Caco-2 (cell line): ENCODE results near the gene PRDM4. TPM values are rescaled to one million over a fixed set of nuclear protein-coding genes. Genes with fewer than 3 reads are reported as not detected.
A peak's percentile ranks its signal among the peaks of the same experiment; 100 is the strongest.

Experiments
- BruUV-seq: library from RNA; stranded (reverse); fragments of 400-500 nt; replicated peaks from 2 replicates; lab custom pipeline; 2021; lab: Mats Ljungman, UMichigan
- CTCF ChIA-PET: fragments of 300-600 bp; sonication (Branson Sonifier 250); formaldehyde crosslinking; loops from one replicate; lab custom pipeline; 2022; ENCODE audit warnings: antibody characterized with exemption; lab: Charles Lee
- POLR2A ChIA-PET: fragments of 300-600 bp; sonication (Branson Sonifier 250); formaldehyde crosslinking; loops from one replicate; lab custom pipeline; 2022; ENCODE audit warnings: antibody characterized with exemption; lab: Charles Lee
- DNase-seq, 2 experiments: peaks; one replicate each; pipeline versions ENCODE4 v3.0.0 to v3.0.0-alpha.2; 2020 to 2022
- H3K27me3 ChIP-seq: replicated peaks from 2 replicates; pipeline ENCODE4 v1.6.0; 2011; ENCODE audit warnings: low read length; ENCODE audit not compliant: control insufficient read depth, insufficient read depth
- H3K36me3 ChIP-seq: 2 replicates; pipeline ENCODE4 v1.5.1; 2011; ENCODE audit warnings: low read length; ENCODE audit not compliant: control insufficient read depth, insufficient read depth
- H3K4me1 ChIP-seq: fragments of 250-450 bp; sonication (Bioruptor Pico); 2 replicates; pipeline ENCODE4 v1.5.1; 2020; ENCODE audit warnings: mild to moderate bottlenecking
- H3K4me3 ChIP-seq: 2 replicates; pipeline ENCODE4 v1.5.1; 2011; ENCODE audit warnings: low read depth, mild to moderate bottlenecking, control low read depth, low read length
- H3K9me3 ChIP-seq: fragments of 250-450 bp; sonication (Bioruptor Pico); 2 replicates; pipeline ENCODE4 v1.5.1; 2020; ENCODE audit warnings: mild to moderate bottlenecking, moderate library complexity
- H3K27ac Mint-ChIP-seq: one replicate; pipeline ENCODE4 v1.8.0; 2022; ENCODE audit warnings: mixed read lengths; ENCODE audit not compliant: unreplicated experiment
- H3K27me3 Mint-ChIP-seq: one replicate; pipeline ENCODE4 v1.8.0; 2022; ENCODE audit warnings: mixed read lengths; ENCODE audit not compliant: insufficient read depth, unreplicated experiment
- H3K36me3 Mint-ChIP-seq: one replicate; pipeline ENCODE4 v1.8.0; 2022; ENCODE audit warnings: mild to moderate bottlenecking, mixed read lengths; ENCODE audit not compliant: insufficient read depth, unreplicated experiment
- H3K4me1 Mint-ChIP-seq: one replicate; pipeline ENCODE4 v1.8.0; 2022; ENCODE audit warnings: low read depth, mixed read lengths; ENCODE audit not compliant: unreplicated experiment
- H3K4me3 Mint-ChIP-seq: one replicate; pipeline ENCODE4 v1.8.0; 2022; ENCODE audit warnings: mild to moderate bottlenecking, moderate library complexity, mixed read lengths; ENCODE audit not compliant: unreplicated experiment
- H3K9me3 Mint-ChIP-seq: one replicate; pipeline ENCODE4 v1.8.0; 2022; ENCODE audit warnings: mixed read lengths; ENCODE audit not compliant: unreplicated experiment
- intact Hi-C: fragments of 100-400 bp; cut with micrococcal nuclease; formaldehyde crosslinking; loops from one replicate; pipeline ENCODE4 v1.10.0; 2022; ENCODE audit not compliant: unreplicated experiment
- total RNA-seq: library from RNA; stranded (reverse); gene quantifications from 2 replicates; pipeline ENCODE4 v1.2.3, GENCODE V29; 2022
- TF ChIP-seq, protein P1 (sequence below), 2 experiments: fragments of 200-600 bp in 1 of 2; IDR thresholded peaks; 1 replicate in 1 of 2; 2 replicates in 1 of 2; pipeline versions ENCODE4 v1.5.1 to v1.8.0; 2011 to 2022; ENCODE audit warnings: antibody characterized with exemption in 1 of 2, control low read depth in 1 of 2, inconsistent platforms in 1 of 2, low read depth in 1 of 2, low read length in 1 of 2, mild to moderate bottlenecking in 1 of 2, moderate library complexity in 1 of 2; ENCODE audit not compliant: insufficient read depth in 1 of 2, severe bottlenecking in 1 of 2, unreplicated experiment in 1 of 2

PRDM4 gene
- total RNA-seq, 1 experiment from 2014 or later = 19.4 TPM

DNA sequence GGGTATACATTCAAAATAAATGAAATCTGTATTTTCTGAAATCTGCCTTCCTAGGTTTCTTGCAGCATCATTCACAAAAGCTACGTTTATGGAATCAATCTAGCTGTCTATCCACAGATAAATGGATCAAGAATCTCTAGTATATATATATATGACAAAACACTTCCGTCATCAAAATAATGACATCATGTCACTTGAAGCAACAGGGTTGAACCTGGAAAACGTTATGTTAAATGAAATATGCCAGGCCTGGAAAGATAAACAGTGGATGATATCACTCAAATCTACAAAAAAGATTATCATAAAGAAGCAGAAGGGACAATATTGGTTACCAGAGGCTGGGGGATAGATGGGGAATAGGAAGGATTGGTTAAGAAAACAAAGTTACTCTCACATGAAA, 42.2 kb upstream of the PRDM4 start:
- TF ChIP-seq, protein P1, sequence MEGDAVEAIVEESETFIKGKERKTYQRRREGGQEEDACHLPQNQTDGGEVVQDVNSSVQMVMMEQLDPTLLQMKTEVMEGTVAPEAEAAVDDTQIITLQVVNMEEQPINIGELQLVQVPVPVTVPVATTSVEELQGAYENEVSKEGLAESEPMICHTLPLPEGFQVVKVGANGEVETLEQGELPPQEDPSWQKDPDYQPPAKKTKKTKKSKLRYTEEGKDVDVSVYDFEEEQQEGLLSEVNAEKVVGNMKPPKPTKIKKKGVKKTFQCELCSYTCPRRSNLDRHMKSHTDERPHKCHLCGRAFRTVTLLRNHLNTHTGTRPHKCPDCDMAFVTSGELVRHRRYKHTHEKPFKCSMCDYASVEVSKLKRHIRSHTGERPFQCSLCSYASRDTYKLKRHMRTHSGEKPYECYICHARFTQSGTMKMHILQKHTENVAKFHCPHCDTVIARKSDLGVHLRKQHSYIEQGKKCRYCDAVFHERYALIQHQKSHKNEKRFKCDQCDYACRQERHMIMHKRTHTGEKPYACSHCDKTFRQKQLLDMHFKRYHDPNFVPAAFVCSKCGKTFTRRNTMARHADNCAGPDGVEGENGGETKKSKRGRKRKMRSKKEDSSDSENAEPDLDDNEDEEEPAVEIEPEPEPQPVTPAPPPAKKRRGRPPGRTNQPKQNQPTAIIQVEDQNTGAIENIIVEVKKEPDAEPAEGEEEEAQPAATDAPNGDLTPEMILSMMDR (IDR thresholded peaks at IDR 0.05; ENCODE audit: insufficient read depth in 1 of 2, low read depth in 1 of 2, low read length in 1 of 2, severe bottlenecking in 1 of 2, unreplicated experiment in 1 of 2) = no peak
- H3K4me3 ChIP-seq = no peak overlapping the region
- H3K4me1 ChIP-seq = peaks cover 9% of the 10 kb centered on the region
- POLR2A ChIA-PET = no interaction called here
- no peaks in the 10 kb centered on the region for H3K27me3 ChIP-seq
- Mint-ChIP-seq H3K27ac (no peak overlapping the region), H3K4me3 (no peak overlapping the region), H3K4me1 (peaks cover 9% of the 10 kb centered on the region), H3K36me3 (no peaks in the 10 kb centered on the region), H3K27me3 (no peaks in the 10 kb centered on the region), H3K9me3 (no peaks in the 10 kb centered on the region)
- intact Hi-C loops = no loop called here
- no TSS peak for BruUV-seq
- no peak for DNase-seq
- CTCF ChIA-PET = no interaction called here
- H3K9me3 ChIP-seq = no peaks in the 10 kb centered on the region
- H3K36me3 ChIP-seq = no peaks in the 10 kb centered on the region

DNA sequence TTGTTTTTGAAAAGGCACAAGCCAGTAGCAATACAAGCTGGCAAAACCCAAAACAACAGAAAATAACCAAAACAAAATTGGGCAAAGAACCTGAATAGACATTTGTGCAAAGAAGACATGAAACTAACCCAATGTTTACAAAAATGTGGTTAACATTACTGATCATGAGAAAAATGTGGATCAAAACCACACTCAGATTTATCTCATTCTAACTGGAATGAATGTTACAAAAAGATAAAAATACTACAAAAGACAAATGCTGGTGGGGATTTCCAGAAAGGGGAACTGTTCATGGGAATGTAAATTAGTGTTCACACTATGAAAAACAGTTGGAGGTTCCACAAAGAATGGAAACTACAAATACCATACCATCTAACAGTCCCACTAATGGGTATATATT, 40.2 kb upstream of the PRDM4 start:
- ChIA-PET CTCF (no interaction called here), POLR2A (no interaction called here)
- no peaks in the 10 kb centered on the region for H3K9me3 ChIP-seq
- TF ChIP-seq, protein P1 (IDR thresholded peaks at IDR 0.05; ENCODE audit: insufficient read depth in 1 of 2, low read depth in 1 of 2, low read length in 1 of 2, severe bottlenecking in 1 of 2, unreplicated experiment in 1 of 2) = no peak
- Mint-ChIP-seq H3K4me1 (peaks cover 9% of the 10 kb centered on the region), H3K27me3 (no peaks in the 10 kb centered on the region), H3K4me3 (no peak overlapping the region), H3K9me3 (no peaks in the 10 kb centered on the region), H3K27ac (no peak overlapping the region), H3K36me3 (no peaks in the 10 kb centered on the region)
- H3K4me1 ChIP-seq = peaks cover 16% of the 10 kb centered on the region
- no TSS peak for BruUV-seq
- H3K27me3 ChIP-seq = no peaks in the 10 kb centered on the region
- no peak overlapping the region for H3K4me3 ChIP-seq
- H3K36me3 ChIP-seq = no peaks in the 10 kb centered on the region
- intact Hi-C loops = no loop called here
- no peak for DNase-seq

DNA sequence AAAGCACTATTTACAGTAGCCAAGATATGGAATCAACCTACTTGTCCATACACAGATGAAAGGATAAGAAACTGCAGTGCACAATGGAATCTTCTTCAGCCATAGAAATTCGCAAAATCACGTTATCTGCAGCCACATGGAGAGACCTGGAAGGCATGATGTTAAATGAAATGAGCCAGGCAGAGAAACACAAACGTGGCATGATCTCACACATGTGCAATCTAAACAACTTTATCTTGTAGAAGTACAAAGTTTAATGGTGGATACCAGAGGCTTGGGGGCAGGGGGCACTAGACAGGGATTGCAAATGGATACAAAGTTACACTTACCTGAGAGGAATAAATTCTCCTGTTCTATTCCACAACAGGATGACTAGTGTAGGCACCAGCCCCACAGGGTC, 37.6 kb upstream of the PRDM4 start:
- Histone ChIP-seq H3K36me3 (no peaks in the 10 kb centered on the region), H3K9me3 (no peaks in the 10 kb centered on the region), H3K4me3 (no peak overlapping the region), H3K4me1 (peaks cover 37% of the 10 kb centered on the region), H3K27me3 (no peaks in the 10 kb centered on the region)
- Mint-ChIP-seq H3K27me3 (no peaks in the 10 kb centered on the region), H3K4me1 (peaks cover 16% of the 10 kb centered on the region), H3K9me3 (no peaks in the 10 kb centered on the region), H3K4me3 (no peak overlapping the region), H3K36me3 (no peaks in the 10 kb centered on the region), H3K27ac (peak overlapping the region; percentile 34)
- ChIA-PET CTCF (no interaction called here), POLR2A (no interaction called here)
- intact Hi-C loops = no loop called here
- DNase-seq = peak in 1 of 2 experiments; percentile 19
- TF ChIP-seq, protein P1 (IDR thresholded peaks at IDR 0.05; ENCODE audit: insufficient read depth in 1 of 2, low read depth in 1 of 2, low read length in 1 of 2, severe bottlenecking in 1 of 2, unreplicated experiment in 1 of 2) = no peak
- no TSS peak for BruUV-seq
